SU-DHL-6 (cell line): ENCODE data around the gene COL13A1.

Experiments
- H2AFZ ChIP-seq: fragments of 200-600 bp; sonication (generic); 2 replicates; pipeline ENCODE4 v1.6.1; 2014; ENCODE audit warnings: low read depth, mild to moderate bottlenecking, moderate library complexity, mixed read lengths, antibody characterized with exemption, low read length; ENCODE audit not compliant: severe bottlenecking
- H3F3A ChIP-seq: fragments of 200-600 bp; shearing (Covaris generic); 2 replicates; pipeline ENCODE4 v1.6.0; 2016; ENCODE audit warnings: antibody characterized with exemption, mild to moderate bottlenecking; ENCODE audit not compliant: insufficient read depth
- H3K27ac ChIP-seq: fragments of 200-600 bp; sonication (generic); 2 replicates; pipeline ENCODE4 v1.5.1; 2016; ENCODE audit warnings: low read depth, mild to moderate bottlenecking, low read length, moderate library complexity, mixed read lengths
- H3K27me3 ChIP-seq: fragments of 200-600 bp; sonication (generic), shearing (Covaris generic); 2 replicates; pipeline ENCODE4 v1.6.0; 2014; ENCODE audit warnings: mild to moderate bottlenecking, low read length
- H3K36me3 ChIP-seq: fragments of 200-600 bp; sonication (generic); 2 replicates; pipeline ENCODE4 v1.6.1; 2014; ENCODE audit warnings: mild to moderate bottlenecking, low read length, mixed read lengths
- H3K4me2 ChIP-seq: fragments of 300-600, 200-600 bp; shearing (Covaris generic), sonication (generic); 2 replicates; pipeline ENCODE4 v1.6.0; 2014; ENCODE audit warnings: low read length, low read depth, mild to moderate bottlenecking; ENCODE audit not compliant: poor library complexity, severe bottlenecking
- H3K4me3 ChIP-seq: fragments of 200-600 bp; sonication (generic); 2 replicates; pipeline ENCODE4 v1.5.1; 2014; ENCODE audit warnings: antibody characterized with exemption, low read length, mild to moderate bottlenecking, mixed read lengths; ENCODE audit not compliant: insufficient read depth, poor library complexity, severe bottlenecking
- H3K79me2 ChIP-seq: fragments of 200-600 bp; sonication (generic); 2 replicates; pipeline ENCODE4 v1.6.1; 2014; ENCODE audit warnings: mild to moderate bottlenecking, low read length, moderate library complexity; ENCODE audit not compliant: insufficient read depth
- H3K9ac ChIP-seq: fragments of 200-600 bp; sonication (generic); 2 replicates; pipeline ENCODE4 v1.7.0; 2014; ENCODE audit warnings: mild to moderate bottlenecking, low read length
- H3K9me2 ChIP-seq: fragments of 200-600 bp; sonication (generic); replicated peaks from 2 replicates; pipeline ENCODE4 v1.6.1; 2014; ENCODE audit warnings: low read length; ENCODE audit not compliant: insufficient read depth
- H3K9me3 ChIP-seq: fragments of 200-600 bp; sonication (generic); 2 replicates; pipeline ENCODE4 v1.6.1; 2014; ENCODE audit warnings: low read length, mixed read lengths; ENCODE audit not compliant: insufficient read depth
- H4K20me1 ChIP-seq: fragments of 200-600 bp; sonication (generic); 2 replicates; pipeline ENCODE4 v1.6.1; 2014; ENCODE audit warnings: low read depth, mild to moderate bottlenecking, antibody characterized with exemption, low read length, moderate library complexity, mixed read lengths
- CTCF ChIP-seq: fragments of 200-600 bp; sonication (generic); IDR thresholded peaks from one replicate; pipeline ENCODE4 v1.5.1; 2017; ENCODE audit warnings: antibody characterized with exemption, mild to moderate bottlenecking, low read length, moderate library complexity; ENCODE audit not compliant: insufficient read depth, poor library complexity, severe bottlenecking
- EZH2phosphoT487 ChIP-seq: fragments of 200-600 bp; sonication (generic), shearing (Covaris generic); conservative IDR thresholded peaks from 2 replicates; pipeline ENCODE4 v1.6.1; 2018; ENCODE audit warnings: mild to moderate bottlenecking, antibody characterized with exemption, low read length, moderate library complexity, mixed read lengths

The COL13A1 gene

GRCh38 chr10:69787681-69788080, 14.0 kb upstream of the COL13A1 start:
- H3K4me2 ChIP-seq: no peak overlapping the region
- H3K9ac ChIP-seq: no peak overlapping the region
- no peaks in the 10 kb centered on the region for H4K20me1 ChIP-seq
- no peaks in the 10 kb centered on the region for H3F3A ChIP-seq
- no peaks in the 10 kb centered on the region for H3K9me3 ChIP-seq
- no peaks in the 10 kb centered on the region for H3K36me3 ChIP-seq
- TF ChIP-seq EZH2phosphoT487 (no peak), CTCF (no peak)
- H3K79me2 ChIP-seq: no peaks in the 10 kb centered on the region
- H3K4me3 ChIP-seq: no peak overlapping the region
- H2AFZ ChIP-seq: no peak overlapping the region
- H3K27ac ChIP-seq: no peak overlapping the region
- no peaks in the 10 kb centered on the region for H3K27me3 ChIP-seq
- H3K9me2 ChIP-seq: no peaks in the 10 kb centered on the region

- Histone ChIP-seq H3K79me2 (no peaks in the 10 kb centered on the region), H3K9me3 (no peaks in the 10 kb centered on the region), H3K9ac (no peak overlapping the region), H3F3A (no peaks in the 10 kb centered on the region), H3K4me2 (no peak overlapping the region), H3K4me3 (no peak overlapping the region), H4K20me1 (no peaks in the 10 kb centered on the region), H3K9me2 (no peaks in the 10 kb centered on the region), H2AFZ (no peak overlapping the region), H3K27ac (no peak overlapping the region), H3K36me3 (no peaks in the 10 kb centered on the region), H3K27me3 (no peaks in the 10 kb centered on the region)
- TF ChIP-seq CTCF (peak; percentile 41), EZH2phosphoT487 (no peak)
Measured at GRCh38 chr10:69789164-69789576, 12.5 kb upstream of the COL13A1 start.

GRCh38 chr10:69791812-69792211, 9.9 kb upstream of the COL13A1 start:
- Histone ChIP-seq H3K27ac (no peak overlapping the region), H2AFZ (no peak overlapping the region), H3K9me3 (peaks cover 10% of the 10 kb centered on the region; the same call in 1 of the 2 replicates), H3F3A (no peaks in the 10 kb centered on the region), H3K9ac (no peak overlapping the region), H3K27me3 (no peaks in the 10 kb centered on the region), H3K79me2 (no peaks in the 10 kb centered on the region), H3K4me2 (no peak overlapping the region), H3K36me3 (no peaks in the 10 kb centered on the region), H3K4me3 (no peak overlapping the region), H4K20me1 (no peaks in the 10 kb centered on the region), H3K9me2 (no peaks in the 10 kb centered on the region)
- TF ChIP-seq EZH2phosphoT487 (no peak), CTCF (no peak)
